ENCODE results near the gene PLEKHA5. TPM values are rescaled to one million over a fixed set of nuclear protein-coding genes. Genes with fewer than 3 reads are reported as not detected.

PLEKHA5 gene
- total and polyA plus RNA-seq, 2 of the 4 experiments (the other 2 are of a cell fraction), result 5.3 to 12.2 TPM

GRCh38 chr12:19307451-19307850, 177.9 kb downstream of the PLEKHA5 start:
- BruUV-seq (replicated peaks), result no TSS peak
- Histone ChIP-seq H2BK120ac (ENCODE audit: low read depth, low read length) (no peak overlapping the region), H3K14ac (replicated peaks; ENCODE audit: low read depth, low read length) (no peak overlapping the region), H4K5ac (ENCODE audit: low read depth, low read length) (no peak overlapping the region), H3K9me1 (ENCODE audit: insufficient read depth, low read length) (no peaks in the 10 kb centered on the region; the same call in 1 of the 2 replicates), H3K4ac (ENCODE audit: low read depth, low read length) (no peak overlapping the region), H3K27ac (ENCODE audit: insufficient read depth, low read length) (no peak overlapping the region), H2BK15ac (ENCODE audit: low read depth, low read length) (no peak overlapping the region), H3K18ac (ENCODE audit: low read depth, low read length) (no peak overlapping the region), H2AK5ac (ENCODE audit: low read depth, low read length) (no peak overlapping the region), H3K4me2 (ENCODE audit: low read depth, low read length) (no peak overlapping the region), H2BK20ac (ENCODE audit: low read depth, low read length) (no peak overlapping the region), H3K9me3 (ENCODE audit: control insufficient read depth, insufficient read depth, low read length) (no peaks in the 10 kb centered on the region), H3K4me3 (ENCODE audit: insufficient read depth, low read depth, low read length) (no peak overlapping the region), H3K9ac (ENCODE audit: low read depth, low read length) (no peak overlapping the region), H3K79me1 (ENCODE audit: low read depth in 1 of 2, low read length in 2 of 2) (no peaks in the 10 kb centered on the region), H2BK5ac (ENCODE audit: low read depth, low read length, poor library complexity, severe bottlenecking) (no peak overlapping the region), H3K23ac (ENCODE audit: low read depth, low read length) (no peak overlapping the region), H3K56ac (ENCODE audit: extremely low read depth, insufficient read depth, low read length) (no peak overlapping the region), H3K27me3 (ENCODE audit: control insufficient read depth, insufficient read depth, low read length) (no peaks in the 10 kb centered on the region), H4K20me1 (ENCODE audit: insufficient read depth, low read length) (no peaks in the 10 kb centered on the region), H2AFZ (replicated peaks; ENCODE audit: low read length, poor library complexity) (no peak overlapping the region), H3K4me1 (ENCODE audit: control insufficient read depth, insufficient read depth, low read length) (no peaks in the 10 kb centered on the region), H4K8ac (ENCODE audit: low read depth in 2 of 2, low read length in 2 of 2) (no peak overlapping the region), H2AK9ac (replicated peaks; ENCODE audit: low read depth, low read length, poor library complexity) (no peak overlapping the region), H4K91ac (ENCODE audit: insufficient read depth, low read depth, low read length) (no peak overlapping the region), H3K36me3 (ENCODE audit: control insufficient read depth, insufficient read depth, low read length) (peaks cover 12% of the 10 kb centered on the region)
- ATAC-seq (ENCODE audit: low read depth) (no peak), DNase-seq (no peak)
- WGBS, 2 experiments (ENCODE audit: extremely low coverage in 2 of 2, insufficient read length in 1 of 2), result no CpG with 5 or more reads among the region's 6 CpGs
- in situ Hi-C loops (cut with MboI; ENCODE audit: low sequenced_read_pairs), result no loop called here
- POLR2A ChIA-PET (ENCODE audit: unreplicated experiment), result no interaction called here
- dilution Hi-C loops (cut with HindIII; ENCODE audit: low sequenced_read_pairs, unreplicated experiment), result no loop called here
- intact Hi-C loops (cut with micrococcal nuclease), result no loop called here
- TF ChIP-seq BHLHE40 (IDR thresholded peaks at IDR 0.05; ENCODE audit: low read depth, low read length) (no peak), NFE2L2 (IDR thresholded peaks at IDR 0.05; ENCODE audit: low read depth, low read length) (no peak), MAZ (IDR thresholded peaks at IDR 0.05; ENCODE audit: borderline replicate concordance, low read depth, low read length) (no peak), POLR2A (IDR thresholded peaks at IDR 0.05; ENCODE audit: low read depth, low read length) (no peak), CEBPB (IDR thresholded peaks at IDR 0.05; ENCODE audit: low read depth, low read length) (no peak), RCOR1 (IDR thresholded peaks at IDR 0.05; ENCODE audit: insufficient replicate concordance, low read length) (no peak), MAFK (IDR thresholded peaks at IDR 0.05; ENCODE audit: low read depth, low read length) (no peak)
- TF ChIP-seq, protein P1, sequence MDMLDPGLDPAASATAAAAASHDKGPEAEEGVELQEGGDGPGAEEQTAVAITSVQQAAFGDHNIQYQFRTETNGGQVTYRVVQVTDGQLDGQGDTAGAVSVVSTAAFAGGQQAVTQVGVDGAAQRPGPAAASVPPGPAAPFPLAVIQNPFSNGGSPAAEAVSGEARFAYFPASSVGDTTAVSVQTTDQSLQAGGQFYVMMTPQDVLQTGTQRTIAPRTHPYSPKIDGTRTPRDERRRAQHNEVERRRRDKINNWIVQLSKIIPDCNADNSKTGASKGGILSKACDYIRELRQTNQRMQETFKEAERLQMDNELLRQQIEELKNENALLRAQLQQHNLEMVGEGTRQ (IDR thresholded peaks at IDR 0.05; ENCODE audit: low read depth, low read length), result no peak
- CTCF ChIA-PET, result interaction anchor here (0.6 kb wide), 1 partner anchor 307 kb away, joined by 3 read pairs; no protein-coding TSS in a partner anchor

Data from IMR-90 (cell line).